ENCODE data around the gene PSAPL1.
"Not testable (repeated sequence)": the region's sequence is repeated elsewhere in the genome, so short reads cannot be mapped to it uniquely, and the experiment has no call there.

Gene PSAPL1

GRCh38 chr4:7460566-7460965, 25.8 kb upstream of the PSAPL1 start:
- no peak for TF ChIP-seq CTCF (IDR thresholded peaks at IDR 0.05; ENCODE audit: low read depth, low read length)
- H3K4me3 ChIP-seq (ENCODE audit: low read depth, low read length): no peak overlapping the region

- no peak for TF ChIP-seq CTCF (IDR thresholded peaks at IDR 0.05; ENCODE audit: low read depth, low read length)
- no peak overlapping the region for H3K4me3 ChIP-seq (ENCODE audit: low read depth, low read length)
These were observed 24.7 kb upstream of the PSAPL1 start for GRCh38 chr4:7459471-7459870.

GRCh38 chr4:7458477-7458876, 23.7 kb upstream of the PSAPL1 start:
- no peak for TF ChIP-seq CTCF (IDR thresholded peaks at IDR 0.05; ENCODE audit: low read depth, low read length)
- no peak overlapping the region for H3K4me3 ChIP-seq (ENCODE audit: low read depth, low read length)

GRCh38 chr4:7458066-7458425, 23.3 kb upstream of the PSAPL1 start:
- no peak for TF ChIP-seq CTCF (IDR thresholded peaks at IDR 0.05; ENCODE audit: low read depth, low read length)

GRCh38 chr4:7457201-7458065, 22.7 kb upstream of the PSAPL1 start:
- H3K4me3 ChIP-seq (ENCODE audit: low read depth, low read length): no peak overlapping the region
- TF ChIP-seq CTCF (IDR thresholded peaks at IDR 0.05; ENCODE audit: low read depth, low read length): no peak

More at GRCh38 chr4:7458066-7458425, 23.3 kb upstream of the PSAPL1 start:
- no peak overlapping the region for H3K4me3 ChIP-seq (ENCODE audit: low read depth, low read length)

- H3K4me3 ChIP-seq (ENCODE audit: low read depth, low read length): not testable (repeated sequence)
These were observed 18.1 kb upstream of the PSAPL1 start for GRCh38 chr4:7452802-7453201.

GRCh38 chr4:7451800-7452199, 17.1 kb upstream of the PSAPL1 start:
- TF ChIP-seq CTCF (IDR thresholded peaks at IDR 0.05; ENCODE audit: low read depth, low read length): no peak
- H3K4me3 ChIP-seq (ENCODE audit: low read depth, low read length): no peak overlapping the region

GRCh38 chr4:7451434-7451789, 16.7 kb upstream of the PSAPL1 start:
- TF ChIP-seq CTCF (IDR thresholded peaks at IDR 0.05; ENCODE audit: low read depth, low read length): no peak
- H3K4me3 ChIP-seq (ENCODE audit: low read depth, low read length): no peak overlapping the region
